Ovary (tissue), 3 donors: ENCODE data around the gene ANGEL2.
"Not testable (repeated sequence)": the region's sequence is repeated elsewhere in the genome, so short reads cannot be mapped to it uniquely, and the experiment has no call there.

Experiments used
- CTCF ChIP-seq, 3 donors: fragments of 450-650 bp in 2 of 3; fragments of 200-600 bp in 1 of 3; IDR thresholded peaks; one replicate each; pipeline versions ENCODE4 v1.5.1 to v1.8.0; 2016 to 2022; ENCODE audit warnings: antibody characterized with exemption in 3 of 3, mild to moderate bottlenecking in 1 of 3
- EP300 ChIP-seq: sonication (generic); formaldehyde crosslinking; IDR thresholded peaks from one replicate; pipeline ENCODE4 v1.6.1; 2017; ENCODE audit warnings: antibody characterized with exemption
- POLR2A ChIP-seq: fragments of 450-650 bp; IDR thresholded peaks from one replicate; pipeline ENCODE4 v1.6.1; 2017; ENCODE audit warnings: antibody characterized with exemption, mild to moderate bottlenecking, moderate library complexity
- donor health status: DM: no; HTN: no; CAD: no.

GRCh38 chr1:212964993-212965392, 50.7 kb downstream of the ANGEL2 start:
- TF ChIP-seq CTCF (IDR thresholded peaks at IDR 0.05); EP300; POLR2A: not testable (repeated sequence)
